Mammary epithelial cell (primary cell): ENCODE results near the gene UNC5CL.

Source experiments
- EZH2 ChIP-seq: IDR thresholded peaks from 2 replicates; pipeline ENCODE4 v1.6.1; 2012; ENCODE audit warnings: low read length, inconsistent platforms, borderline replicate concordance
- TF ChIP-seq, protein P1 (sequence below), 2 donors: IDR thresholded peaks in 1 of 2; conservative IDR thresholded peaks in 1 of 2; 2 replicates each; pipeline ENCODE4 v1.5.1; 2011 to 2012; ENCODE audit warnings: inconsistent platforms in 2 of 2, low read length in 2 of 2, mild to moderate bottlenecking in 2 of 2, control low read depth in 1 of 2, low read depth in 1 of 2; ENCODE audit not compliant: insufficient read depth in 1 of 2; ENCODE audit errors: extremely low read depth in 1 of 2

DNA sequence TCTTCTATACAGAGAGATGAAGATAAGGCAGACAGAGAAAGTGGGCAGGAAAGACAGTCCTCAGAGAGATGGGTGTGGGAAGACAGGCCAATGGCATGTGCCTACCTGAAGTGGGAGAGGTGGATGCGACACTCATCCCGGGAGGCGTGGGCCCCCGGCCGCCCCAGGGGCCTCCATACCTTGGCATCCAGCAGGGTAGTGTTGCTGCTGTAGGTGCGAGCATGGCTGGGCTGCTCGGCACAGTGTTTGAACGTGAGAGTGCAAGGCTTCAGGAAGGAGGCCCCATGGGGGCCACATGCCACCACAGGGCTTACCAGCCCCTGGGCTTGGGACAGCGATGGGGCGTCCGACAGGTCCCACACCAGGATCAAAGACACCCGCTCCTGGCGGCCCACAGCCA lies 5.2 kb downstream of the UNC5CL start:
- TF ChIP-seq, protein P1, sequence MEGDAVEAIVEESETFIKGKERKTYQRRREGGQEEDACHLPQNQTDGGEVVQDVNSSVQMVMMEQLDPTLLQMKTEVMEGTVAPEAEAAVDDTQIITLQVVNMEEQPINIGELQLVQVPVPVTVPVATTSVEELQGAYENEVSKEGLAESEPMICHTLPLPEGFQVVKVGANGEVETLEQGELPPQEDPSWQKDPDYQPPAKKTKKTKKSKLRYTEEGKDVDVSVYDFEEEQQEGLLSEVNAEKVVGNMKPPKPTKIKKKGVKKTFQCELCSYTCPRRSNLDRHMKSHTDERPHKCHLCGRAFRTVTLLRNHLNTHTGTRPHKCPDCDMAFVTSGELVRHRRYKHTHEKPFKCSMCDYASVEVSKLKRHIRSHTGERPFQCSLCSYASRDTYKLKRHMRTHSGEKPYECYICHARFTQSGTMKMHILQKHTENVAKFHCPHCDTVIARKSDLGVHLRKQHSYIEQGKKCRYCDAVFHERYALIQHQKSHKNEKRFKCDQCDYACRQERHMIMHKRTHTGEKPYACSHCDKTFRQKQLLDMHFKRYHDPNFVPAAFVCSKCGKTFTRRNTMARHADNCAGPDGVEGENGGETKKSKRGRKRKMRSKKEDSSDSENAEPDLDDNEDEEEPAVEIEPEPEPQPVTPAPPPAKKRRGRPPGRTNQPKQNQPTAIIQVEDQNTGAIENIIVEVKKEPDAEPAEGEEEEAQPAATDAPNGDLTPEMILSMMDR (conservative IDR thresholded peaks at IDR 0.05 in 1 of 2, IDR thresholded peaks at IDR 0.05 in 1 of 2; ENCODE audit: extremely low read depth in 1 of 2, insufficient read depth in 1 of 2, low read depth in 1 of 2, low read length in 2 of 2), result no peak
- no peak for TF ChIP-seq EZH2
